NCI-H1105 treated with DMSO at 0.1 percent for 48 hours (cell line): ENCODE results near the gene C16orf74.

Experiments used
- DNase-seq: peaks from one replicate; lab custom pipeline; 2025; lab: John Stamatoyannopoulos, UW

C16orf74 gene

GRCh38 chr16:85774136-85774535 is 23.2 kb upstream of the C16orf74 start:
- DNase-seq: no peak

DNA sequence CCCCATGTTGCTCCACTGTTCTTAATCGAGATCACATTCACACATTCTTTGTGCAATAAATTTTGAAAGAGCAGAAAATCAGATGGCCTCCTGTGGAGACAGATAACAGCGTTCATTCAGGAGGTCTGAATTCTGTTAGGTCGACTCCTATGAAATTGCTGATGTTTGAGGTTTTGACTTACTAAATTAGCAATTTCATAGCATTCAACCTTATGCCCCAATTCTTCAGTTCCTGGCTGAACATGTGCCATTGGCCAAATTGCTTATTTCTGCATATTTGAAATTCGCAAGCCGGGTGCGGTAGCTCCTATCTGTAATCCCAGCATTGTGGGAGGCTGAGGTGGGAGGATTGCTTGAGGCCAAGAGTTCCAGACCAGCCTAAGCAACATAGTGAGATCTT is 22.1 kb upstream of the C16orf74 start:
- no peak for DNase-seq

GRCh38 chr16:85770741-85771140 is 19.8 kb upstream of the C16orf74 start:
- no peak for DNase-seq

DNA sequence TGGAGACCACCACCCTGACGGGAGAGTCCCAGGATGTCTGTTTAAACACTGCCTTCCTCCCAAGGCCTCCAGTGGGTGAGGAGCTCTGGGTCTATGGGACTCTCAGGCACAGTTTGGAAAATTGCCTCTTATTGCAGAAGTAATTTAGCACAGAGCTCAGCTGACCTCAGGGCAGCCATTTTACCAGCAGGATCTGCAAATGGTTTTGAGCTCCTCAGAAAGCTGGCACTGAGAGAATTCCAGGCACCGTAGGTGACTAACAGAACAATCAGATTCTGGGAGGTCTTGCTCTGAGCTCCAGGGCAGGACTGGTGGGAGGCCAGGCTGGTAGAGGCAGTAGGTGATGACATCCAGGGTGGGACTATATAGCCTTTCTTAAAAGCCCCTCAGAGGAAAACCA is 17.3 kb upstream of the C16orf74 start:
- no peak for DNase-seq

GRCh38 chr16:85767531-85767930 is 16.6 kb upstream of the C16orf74 start:
- DNase-seq: no peak

GRCh38 chr16:85765767-85766166 is 14.9 kb upstream of the C16orf74 start:
- DNase-seq: no peak

GRCh38 chr16:85765211-85765610 is 14.3 kb upstream of the C16orf74 start:
- no peak for DNase-seq

GRCh38 chr16:85763616-85764015 is 12.7 kb upstream of the C16orf74 start:
- DNase-seq: no peak

DNA sequence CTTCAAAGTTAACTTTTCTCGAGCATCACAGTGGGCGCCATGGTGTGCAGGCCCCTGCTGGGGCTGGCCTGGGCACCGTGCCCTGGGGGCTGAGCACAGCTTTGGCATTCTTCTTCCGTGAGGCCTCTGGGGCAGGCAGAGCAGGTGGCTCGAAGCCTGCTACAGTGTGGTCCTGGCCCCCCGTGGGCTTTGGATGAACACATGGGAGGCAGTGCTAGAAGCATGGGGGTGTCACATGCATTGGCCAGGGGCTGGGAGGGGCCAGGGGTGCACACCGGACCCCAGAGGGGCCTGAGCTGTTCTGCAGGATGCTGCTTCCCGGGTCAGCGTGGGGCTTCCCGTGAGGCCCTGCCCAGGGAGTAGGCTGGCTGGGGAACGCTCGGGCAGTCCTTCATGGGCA is 12.1 kb upstream of the C16orf74 start:
- DNase-seq: no peak

GRCh38 chr16:85761861-85762260 is 11.0 kb upstream of the C16orf74 start:
- no peak for DNase-seq

DNA sequence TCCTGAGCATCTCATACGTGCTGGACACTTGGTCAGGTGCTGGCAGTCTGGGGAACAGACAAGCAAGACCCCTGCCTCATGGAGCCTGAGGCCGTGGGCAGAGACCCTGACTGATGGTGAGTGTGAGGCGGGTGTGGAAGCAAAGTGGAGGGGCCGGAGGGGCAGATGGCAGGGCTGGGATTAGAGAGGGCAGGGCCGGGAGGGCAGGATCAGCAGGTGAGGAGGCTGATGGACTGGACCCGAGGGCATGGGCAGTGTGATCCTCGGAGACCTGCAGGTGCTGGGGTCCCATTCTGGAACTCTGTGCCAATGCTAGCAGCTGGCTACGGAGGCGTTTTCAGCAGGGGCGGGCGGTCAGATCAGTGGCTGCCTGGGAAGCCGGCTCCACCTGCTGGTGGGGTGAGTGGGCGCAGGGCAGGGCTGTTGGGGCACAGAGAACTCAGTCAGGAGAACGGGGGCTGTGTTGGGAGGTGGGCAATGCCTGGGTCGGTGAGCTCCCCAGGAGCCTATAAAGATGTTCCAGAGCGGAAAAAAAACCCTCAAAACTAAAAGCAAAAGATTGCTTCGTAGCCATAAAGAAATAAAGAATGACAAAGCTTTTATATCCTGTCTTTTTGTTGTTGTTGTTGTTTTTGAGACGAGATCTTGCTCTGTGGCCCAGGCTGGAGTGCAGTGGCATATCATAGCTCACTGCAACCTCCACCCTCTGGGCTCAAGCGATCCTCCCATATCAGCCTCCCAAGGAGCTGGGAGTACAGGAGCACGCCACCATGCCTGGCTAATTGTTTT is 8.9 kb upstream of the C16orf74 start:
- no peak for DNase-seq

- no peak for DNase-seq
Observed at GRCh38 chr16:85759136-85759535, 8.2 kb upstream of the C16orf74 start.

GRCh38 chr16:85757341-85757822 is 6.5 kb upstream of the C16orf74 start:
- DNase-seq: no peak

DNA sequence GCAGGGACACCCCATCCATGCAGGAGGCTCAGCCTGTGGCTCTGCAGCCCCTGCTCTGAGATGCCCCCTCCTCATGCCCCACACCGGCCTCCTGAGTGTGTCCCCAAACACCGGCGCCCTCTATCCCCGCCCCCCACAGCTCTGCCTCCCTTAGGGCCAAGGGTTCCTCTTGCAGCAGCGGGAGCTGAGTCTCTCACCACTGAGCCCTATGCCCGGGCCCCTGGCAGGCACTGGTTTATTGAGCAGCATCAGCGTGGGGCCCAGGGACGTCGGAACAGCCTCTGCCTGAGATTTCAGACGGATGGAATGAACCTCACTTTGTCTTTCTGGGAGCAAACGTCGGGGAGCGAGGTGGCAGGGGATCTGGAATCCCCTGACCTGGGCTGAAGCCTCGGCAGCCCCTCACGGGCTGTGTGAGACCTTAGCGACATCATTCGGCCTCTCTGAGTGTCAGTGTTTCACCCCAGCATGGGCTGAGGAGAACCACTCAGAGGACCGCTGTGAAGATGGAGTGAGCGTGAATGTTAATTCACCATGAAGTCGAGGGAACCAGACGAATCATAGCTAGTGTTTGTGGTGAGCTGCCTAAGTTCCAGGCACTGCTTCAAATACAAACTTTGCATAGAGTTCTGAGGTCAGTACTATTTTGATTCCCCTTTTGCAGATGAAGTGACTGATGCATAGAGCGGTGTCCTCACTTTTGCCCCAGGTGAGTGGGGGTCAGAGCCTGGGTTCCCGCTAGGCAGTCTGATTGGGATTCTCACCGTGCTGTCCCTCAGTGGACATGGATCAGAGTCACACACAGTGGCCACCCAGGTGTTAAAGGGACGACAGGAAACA is 5.3 kb upstream of the C16orf74 start:
- no peak for DNase-seq

GRCh38 chr16:85754413-85754812 is 3.5 kb upstream of the C16orf74 start:
- no peak for DNase-seq

- DNase-seq: no peak
Observed at GRCh38 chr16:85753976-85754375, 3.1 kb upstream of the C16orf74 start.

- DNase-seq: peak; percentile 51
Observed at GRCh38 chr16:85753559-85753958, 2.7 kb upstream of the C16orf74 start.

GRCh38 chr16:85752511-85753420 is 1.9 kb upstream of the C16orf74 start:
- DNase-seq: peak; percentile 19

DNA sequence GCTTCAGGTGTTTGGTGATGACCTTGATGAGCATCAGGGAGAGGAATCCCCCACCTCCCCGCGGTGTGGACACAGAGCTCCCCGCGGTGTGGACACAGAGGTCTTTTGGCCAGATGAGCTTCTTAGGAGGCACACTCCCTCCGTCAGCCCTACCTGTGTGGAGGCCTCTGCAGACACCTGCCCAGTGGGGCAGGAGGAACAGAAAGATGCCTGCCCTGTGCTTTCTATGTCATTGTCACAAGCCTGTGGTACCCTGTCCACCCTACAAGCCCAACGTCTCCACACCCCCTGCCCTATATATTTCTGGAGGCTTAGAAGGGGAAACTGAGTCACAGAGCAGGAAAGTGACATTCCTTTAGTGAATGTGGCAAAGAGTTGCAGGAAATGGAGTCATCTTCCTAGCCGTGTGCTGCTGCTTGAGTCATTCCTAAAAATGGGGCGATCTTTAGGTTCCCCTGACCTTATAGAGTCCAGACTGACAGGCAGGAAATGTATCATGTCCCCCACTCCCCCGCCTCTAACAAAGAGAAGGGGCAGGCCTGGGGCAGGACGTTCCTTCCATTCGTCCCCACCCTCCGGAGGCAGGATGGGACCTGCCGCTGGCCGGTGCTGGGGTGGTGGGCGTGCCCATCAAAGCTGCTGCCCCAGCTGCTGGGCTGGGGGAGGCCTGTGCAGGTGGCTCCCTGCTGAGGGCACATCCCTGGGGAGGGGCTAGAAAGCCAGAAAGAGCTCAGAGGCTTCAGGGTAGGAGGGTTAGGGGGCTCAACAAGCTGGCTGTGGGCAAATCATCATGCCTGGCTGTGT is 1.0 kb upstream of the C16orf74 start:
- no peak for DNase-seq

DNA sequence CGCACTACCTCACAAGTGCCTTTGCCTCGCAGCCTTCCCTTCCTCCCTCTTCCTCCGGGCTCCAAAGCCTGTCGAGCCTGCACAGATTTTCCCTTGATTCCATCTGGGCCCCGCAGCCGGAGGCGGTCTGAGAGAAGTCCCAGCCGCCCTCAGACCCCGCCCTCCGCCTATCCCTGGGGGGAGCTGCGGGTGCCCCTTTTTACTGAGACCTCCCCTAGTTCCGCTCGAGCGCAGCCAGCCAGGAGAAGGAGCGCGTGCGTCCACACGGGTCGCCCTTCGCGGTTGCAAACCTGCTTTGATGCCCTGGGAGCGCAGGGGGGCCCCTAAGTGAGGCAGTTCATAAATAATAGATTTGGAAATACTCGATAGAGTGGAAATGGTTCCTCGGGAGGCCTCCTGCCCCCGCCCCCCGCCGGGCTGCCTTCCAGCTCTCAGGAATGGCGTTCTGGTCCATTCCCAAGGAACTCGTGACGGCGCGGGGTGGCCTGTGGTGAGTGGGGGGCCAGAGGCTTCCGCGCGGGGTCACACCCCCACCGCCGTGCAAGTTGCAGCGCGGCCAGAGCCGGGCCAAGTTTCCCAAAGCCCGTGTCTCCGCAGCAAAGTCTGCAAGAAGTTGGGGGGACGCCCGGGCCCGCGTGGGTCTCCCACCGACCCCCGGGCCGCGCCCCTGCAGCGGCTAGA is 610 bp downstream of the C16orf74 start:
- peak; percentile 27 for DNase-seq

- DNase-seq: no peak
Observed at GRCh38 chr16:85749771-85750145, 1.1 kb downstream of the C16orf74 start.
